Central memory CD4-positive, alpha-beta T cell (primary cell): ENCODE results near the gene VWA7.
"Not testable (repeated sequence)": the region's sequence is repeated elsewhere in the genome, so short reads cannot be mapped to it uniquely, and the experiment has no call there.

Experiments
- DNase-seq: peaks from one replicate; pipeline ENCODE4 v3.0.0; 2022

VWA7 gene

DNA sequence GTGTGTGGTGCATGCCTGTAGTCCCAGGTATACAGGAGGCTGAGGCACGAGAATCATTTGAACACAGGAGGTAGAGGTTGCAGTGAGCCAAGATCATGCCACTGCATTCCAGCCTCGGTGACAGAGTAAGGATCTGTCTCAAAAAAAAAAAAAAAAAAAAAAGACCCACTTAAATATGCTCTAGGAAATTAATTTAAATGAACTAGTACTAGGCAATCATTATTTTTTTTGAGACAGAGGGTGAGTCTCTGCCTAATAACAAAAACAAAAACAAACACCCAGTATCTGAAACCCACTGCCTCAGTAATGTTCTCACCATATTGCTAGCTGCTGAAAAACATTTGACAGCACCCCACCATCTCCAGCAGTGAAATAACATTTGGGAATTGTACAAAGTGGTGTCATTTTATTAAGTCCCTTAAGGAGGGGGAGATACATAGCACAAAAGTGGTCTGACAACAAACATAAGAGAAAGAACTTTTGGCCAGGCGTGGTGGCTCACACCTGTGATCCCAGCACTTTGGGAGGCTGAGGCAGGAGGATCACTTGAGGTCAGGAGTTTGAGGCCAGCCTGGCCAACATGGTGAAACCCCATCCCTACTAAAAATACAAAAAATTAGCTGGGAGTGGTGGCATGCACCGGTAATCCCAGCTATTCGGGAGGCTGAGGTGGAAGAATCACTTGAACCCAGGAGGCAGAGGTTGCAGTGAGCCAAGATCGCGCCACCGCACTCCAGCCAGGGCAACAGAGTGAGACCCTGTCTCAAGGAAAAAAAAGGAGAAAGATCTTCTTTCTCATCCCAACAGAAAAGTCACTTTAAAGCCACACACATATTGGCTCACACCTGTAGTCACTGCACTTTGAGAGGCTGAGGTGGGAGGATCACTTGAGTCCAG, 24.2 kb upstream of the VWA7 start:
- not testable (repeated sequence) for DNase-seq

DNA sequence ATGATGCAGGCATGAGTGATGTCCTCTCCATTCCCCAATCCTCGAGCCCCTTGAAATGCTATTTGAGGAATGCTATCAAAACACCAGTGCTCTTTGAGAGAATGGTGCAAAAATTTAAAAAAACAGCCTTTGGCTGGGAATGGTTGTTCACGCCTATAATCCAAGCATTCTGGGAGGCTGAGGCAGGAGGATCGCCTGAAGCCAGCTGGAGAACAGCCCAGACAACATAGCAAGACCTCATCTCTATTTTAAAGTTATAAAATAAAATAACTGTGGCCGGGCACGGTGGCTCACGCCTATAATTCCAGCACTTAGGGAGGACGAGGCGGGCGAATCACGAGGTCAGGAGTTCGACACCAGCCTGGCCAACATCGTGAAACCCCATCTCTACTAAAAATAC, 22.7 kb upstream of the VWA7 start:
- DNase-seq, result no peak

DNA sequence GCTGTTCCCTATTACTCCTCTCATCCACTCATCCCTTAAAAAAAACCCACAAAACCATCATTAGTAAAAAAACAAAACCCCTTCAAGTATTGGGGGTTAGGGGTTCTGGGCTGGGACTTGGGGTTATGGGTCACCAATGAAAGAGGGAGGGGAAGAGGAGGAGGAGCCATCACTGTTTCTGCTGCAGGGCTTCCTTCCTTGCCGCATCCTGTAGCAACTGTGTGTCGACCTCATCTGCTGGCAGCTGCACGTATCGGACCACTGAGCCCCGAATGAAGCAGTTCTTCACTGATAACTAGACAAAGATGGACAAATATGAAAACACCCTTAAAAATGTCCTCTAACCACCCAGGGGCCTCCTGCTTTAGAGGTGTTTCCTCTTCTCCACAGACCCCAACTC, 20.5 kb upstream of the VWA7 start:
- DNase-seq, result peak; percentile 23

DNA sequence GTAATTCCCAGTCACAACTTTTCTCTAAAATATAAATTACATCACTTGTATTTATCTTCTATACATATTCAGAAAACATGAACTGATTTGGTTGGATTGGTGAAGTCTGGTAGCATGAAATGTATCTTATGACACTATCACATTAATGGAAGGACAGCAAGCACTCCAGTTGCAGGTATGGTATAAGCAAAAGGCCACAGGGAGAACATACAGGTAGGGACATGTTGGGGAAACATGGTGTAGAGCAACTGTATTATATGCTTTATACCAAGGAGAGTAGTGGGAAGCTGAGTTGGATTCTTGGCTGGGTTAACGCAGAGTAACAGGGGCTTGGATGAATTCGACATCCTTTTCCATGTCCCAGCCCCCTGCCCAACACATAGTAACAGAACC, 19.9 kb upstream of the VWA7 start:
- no peak for DNase-seq

DNA sequence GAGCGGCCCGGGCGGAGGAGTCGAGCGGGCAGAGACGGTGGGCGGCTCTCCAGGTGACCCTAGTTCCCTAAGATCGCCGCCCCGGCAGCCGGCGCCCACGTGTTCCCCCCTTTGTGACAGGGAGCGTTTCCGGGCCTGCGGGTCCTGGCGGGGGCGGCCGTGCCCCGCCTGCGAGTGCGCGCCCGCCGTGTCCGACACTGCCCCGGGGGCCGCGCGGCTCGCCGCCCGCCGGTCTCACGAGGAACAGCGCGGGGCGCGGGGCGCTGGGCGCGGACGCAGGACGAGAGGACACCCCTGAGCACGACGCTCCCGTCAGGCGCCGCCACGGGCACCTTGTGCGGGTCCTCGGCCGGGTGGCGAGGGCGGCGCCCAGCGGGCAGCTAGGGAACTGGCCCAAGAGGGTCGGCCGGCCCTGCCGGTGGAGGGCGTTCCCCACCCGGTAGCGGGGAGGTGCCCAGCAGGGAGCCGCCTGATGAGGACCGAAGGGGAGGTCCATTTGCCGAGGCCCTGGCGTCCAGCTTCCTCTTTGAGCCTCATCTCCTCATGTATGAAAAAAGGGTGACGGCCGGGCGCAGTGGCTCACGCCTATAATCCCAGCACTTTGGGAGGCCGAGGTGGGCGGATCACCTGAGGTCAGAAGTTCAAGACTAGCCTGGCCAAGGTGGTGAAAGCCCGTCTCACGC, 18.6 kb upstream of the VWA7 start, which contains the start of gene VARS1:
VARS1 (minus strand) TSS at position 137 of the 683 bp plus-strand sequence. CDS start 535 bp downstream, outside the sequence.
- DNase-seq, result peak; percentile 81

DNA sequence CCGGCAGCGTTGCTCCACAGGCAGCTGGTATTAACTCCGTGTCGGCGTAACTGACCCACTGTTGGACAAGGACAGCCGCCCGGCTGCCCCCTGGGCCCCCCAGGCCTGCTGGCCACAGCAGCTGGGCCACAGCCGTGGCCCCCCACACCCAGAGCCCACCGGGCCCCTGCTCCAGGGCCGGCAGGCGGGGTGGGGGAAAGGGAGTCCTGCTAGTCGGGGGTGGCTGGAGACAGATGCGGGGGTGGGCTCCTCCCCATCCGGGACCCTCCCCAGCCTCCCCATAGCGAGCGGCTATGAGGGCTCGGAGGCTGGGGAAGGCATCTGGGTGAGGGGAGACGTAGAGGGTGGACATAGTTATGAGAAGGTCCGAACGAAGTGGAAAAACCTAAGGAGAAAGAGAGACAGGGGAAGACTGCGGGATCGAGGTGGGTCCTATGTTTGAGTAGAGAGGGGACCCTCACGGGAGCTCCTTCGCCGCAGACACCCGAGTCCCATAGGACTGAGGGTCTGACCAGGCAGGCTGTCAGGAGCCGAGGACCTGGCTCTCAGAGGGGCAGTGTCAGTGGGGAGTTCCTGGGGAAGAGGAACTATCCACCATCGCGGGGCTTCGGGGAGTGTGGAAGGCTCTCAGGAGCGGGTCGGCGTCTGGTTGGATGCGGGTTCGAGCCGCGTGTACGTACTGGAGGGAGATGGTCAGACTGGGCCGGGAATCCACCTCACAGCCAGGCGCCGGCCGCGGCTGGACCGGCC, 17.9 kb upstream of the VWA7 start:
- DNase-seq, result no peak

DNA sequence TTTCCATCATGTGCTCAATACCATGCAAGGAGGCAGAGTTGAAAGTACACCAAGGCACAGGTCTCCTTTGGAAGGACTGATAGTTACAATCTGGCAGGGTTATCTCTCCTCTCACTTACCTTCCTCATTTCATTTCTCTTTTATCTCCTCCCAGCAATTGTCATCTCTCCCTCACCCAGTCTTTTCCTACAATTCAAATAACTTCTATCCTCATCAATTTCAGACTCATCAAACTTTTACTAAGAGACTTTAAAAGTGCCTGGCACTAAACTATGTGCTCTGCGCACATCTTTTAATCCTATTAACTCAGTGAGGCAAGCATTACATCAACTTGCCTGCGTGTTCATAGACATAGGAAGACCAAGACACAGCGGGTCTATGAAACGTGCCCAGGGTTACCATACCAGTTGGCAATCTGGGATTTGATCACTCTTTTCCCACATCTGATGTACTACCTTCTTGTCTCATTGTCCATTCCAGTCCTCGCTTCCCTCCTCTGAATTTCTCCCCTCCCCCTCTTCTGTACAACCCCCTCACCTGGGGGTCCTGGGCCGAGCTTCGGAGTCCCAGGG, 17.3 kb upstream of the VWA7 start:
- DNase-seq, result no peak

DNA sequence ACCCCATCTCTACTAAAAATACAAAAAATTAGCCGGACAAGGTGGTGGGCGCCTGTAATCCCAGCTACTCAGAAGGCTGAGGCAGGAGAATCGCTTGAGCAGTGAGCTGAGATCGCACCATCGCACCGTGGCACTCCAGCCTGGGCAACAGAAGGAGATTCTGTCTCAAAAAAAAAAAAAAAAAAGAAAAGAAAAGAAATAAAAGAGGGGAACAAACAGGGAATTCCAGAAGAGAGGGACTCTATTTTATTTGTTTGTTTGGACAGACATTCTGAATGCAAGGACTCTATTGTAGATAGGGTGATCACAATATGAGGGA, 16.8 kb upstream of the VWA7 start:
- DNase-seq, result not testable (repeated sequence)

DNA sequence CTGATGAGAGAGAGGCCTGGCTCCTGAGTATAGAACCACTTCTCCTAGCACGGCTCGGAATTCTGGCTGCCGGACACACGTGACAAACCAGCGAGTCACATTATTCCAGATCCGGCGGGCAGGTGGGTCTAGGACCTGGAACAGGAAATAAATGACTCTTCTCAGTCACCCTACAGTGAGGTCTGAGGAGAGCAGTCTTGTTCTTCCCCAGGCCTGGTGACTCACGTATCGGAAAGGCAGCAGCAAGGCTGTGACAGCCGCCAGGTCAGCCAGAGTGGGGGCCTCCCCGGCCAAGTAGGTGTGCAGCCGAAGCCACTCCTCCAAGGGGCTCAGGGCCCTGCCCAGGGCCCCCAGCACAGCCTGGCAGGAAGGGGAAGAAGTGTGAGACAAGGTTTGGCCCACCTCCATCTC, 15.6 kb upstream of the VWA7 start:
- no peak for DNase-seq

DNA sequence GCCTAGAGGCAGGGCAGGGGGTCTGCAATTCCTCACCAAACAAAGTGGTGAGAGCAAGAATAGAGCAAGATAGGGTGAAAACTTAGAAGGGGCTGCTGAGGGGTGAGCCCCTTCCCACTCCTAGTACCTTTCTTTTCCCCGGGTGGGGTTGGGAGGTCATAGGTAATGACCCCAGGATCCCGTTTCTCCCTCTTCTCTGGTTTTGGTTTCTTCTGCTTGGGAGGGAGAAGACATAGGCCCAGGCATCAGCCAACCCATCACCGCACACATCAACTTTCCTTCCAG, 14.9 kb upstream of the VWA7 start:
- DNase-seq, result no peak

DNA sequence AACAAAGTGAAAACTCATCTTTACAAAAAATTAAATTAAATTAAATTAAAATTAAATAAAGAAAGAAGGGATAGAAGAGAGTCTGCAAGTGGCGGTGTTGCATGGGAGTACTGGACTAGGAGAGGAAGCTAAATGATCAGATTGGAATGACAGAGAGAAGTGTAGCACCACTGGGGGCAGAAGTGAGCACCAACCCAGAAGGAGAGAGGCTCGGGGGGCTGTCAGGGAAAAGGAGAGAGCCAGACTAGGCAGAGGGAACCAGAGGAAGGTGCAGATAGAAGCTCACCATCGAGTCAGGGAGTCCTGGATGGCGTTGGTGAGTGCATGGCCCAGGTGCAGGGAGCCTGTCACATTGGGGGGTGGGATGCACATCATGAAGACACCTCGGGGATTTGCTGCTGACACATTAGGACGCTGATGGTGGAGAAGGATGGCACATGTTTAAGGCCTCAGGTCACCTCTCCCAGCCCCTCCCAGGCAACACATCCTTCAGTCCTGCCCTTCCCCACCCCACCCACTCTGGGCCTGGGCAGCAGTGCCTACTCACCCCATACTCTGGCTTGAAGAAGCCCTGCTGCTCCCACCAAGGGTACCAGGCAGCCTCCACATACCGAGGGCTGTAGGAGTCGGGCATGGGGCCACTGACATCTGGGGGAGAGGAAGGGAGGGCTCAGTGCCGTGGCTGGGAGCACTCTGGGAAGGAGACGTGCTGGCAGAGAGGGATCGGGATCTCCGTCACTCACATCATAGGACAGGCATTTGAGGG, 14.4 kb upstream of the VWA7 start:
- no peak for DNase-seq

DNA sequence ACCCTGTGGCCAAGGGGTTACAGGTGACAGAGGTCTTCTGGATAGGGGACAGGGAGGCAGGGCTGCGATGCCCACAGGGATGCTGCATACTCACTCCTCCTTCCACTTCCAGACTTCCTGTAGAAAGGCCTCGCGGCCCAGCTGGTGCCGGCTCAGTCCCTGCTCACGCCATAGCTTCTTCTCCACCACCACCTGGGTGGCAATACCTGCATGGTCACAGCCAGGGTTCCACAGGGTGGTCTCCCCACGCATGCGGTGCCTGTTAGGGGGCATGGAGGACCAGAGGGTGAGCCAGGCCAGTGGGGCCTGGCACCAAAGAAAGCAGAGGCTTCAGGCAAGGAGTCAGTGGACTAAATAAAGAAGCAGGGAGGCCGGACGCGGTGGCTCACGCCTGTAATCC, 8.3 kb upstream of the VWA7 start:
- DNase-seq, result no peak

DNA sequence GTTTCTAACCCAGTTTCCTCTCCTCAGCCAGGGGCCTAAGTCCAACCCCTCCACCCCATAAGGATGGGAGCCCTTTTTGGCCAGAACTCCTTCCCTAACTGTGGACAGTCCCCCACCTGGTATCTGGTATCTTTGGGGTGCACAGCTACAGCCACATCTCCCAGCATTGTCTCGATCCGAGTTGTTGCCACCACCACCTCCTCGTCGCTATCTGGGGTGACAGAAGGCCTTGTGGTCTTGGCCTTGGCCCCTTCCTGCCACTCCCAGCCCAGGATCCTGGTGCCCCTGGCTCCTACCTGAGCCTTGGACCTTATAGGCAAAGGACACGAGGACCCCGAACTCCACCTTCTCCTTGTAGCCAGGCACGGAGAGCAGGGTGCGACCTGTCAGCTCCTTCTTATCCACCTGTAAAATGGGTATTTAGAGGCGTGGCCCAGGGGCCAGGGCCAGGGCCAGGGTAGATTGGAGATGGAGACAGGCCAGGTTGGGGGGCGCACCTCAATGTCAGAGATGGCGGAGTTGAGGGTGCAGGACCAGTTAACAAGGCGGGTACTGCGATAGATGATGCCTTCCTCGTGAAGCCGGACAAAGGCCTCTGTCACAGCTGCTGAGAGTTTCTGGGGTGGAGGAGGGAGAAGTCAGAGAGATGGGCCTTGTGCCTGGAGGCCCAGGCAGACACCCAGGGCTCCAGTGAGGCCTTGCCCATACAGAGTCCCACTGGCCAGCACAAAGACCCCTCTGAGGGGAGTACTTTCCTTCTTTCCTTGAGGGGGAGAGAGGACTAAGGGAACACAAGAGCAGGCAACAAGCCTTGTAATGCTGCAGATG, 7.2 kb upstream of the VWA7 start:
- DNase-seq, result no peak

DNA sequence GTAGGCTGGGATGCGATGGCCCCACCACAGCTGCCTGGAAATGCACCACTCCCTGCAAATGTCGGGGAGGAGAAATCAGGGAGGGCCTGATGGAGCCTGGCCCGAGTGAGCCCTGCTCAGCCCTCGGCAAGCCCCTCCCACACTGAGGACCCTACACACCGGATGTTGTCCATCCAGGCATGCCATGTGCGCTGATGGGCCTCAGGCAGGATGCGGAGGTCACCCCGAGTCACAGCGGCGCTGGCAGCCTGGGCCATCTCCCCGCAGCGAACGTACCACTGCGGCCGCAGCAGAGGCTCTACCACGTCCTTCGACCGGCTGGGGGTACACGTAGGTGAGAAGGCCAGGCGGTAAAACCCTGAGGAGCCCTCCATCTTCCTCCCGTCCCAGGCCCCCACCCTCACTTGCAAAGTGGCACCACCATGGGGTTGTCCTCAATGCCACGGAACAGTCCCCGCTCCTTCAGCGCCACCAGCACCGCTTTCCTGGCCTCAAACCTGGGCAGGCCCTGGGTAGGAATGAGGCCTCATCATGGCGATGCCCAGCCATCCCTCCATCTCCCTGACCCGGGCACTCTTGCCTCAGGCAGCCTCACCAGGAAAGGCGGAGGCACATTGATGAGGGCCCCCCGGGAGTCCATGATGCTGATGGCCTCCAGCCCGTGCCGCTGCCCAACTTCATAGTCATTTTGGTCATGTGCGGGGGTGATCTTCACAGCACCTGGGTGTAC, 5.2 kb upstream of the VWA7 start:
- DNase-seq, result no peak

DNA sequence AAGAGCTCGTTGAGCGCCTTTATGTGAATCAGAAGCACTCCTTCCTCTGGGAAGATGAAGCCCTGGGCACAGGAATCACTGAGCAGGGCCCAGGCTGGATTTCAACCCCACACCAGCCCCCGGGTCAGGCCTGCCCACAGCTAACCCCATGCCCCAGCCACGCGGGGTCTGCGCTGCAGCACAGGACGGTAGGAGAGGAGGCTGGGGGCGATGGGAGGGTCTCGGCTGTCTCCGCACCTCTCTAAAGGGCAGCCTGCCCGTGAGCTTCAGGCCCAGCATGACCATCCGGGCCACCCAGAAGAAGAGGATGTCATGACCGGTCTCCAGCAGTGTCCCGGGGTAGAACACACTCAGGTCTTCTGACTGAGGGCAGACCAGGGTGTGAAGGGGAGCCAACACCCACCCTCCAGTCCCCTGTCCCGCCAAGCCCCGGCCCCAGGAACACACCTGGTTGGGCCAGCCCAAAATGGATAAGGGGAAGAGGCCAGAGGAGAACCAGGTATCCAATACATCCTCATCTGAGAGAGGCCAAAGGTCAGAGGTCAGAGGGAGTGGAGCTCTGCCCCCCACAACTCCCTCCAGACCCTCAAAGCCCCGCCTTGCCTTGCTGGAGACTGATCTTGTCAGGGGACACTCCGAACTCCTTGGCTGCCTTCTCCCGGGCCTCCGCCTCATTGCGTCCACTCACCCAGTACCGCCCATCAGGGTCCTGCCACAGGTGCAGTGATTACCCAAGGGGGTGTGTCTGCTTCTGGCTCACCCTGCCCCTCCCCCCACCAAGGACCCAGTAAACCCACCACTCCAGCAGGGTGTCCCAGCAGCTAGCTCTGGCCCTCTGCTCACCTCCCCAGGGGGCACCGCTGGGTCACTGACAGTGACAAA, 4.4 kb upstream of the VWA7 start:
- no peak for DNase-seq

DNA sequence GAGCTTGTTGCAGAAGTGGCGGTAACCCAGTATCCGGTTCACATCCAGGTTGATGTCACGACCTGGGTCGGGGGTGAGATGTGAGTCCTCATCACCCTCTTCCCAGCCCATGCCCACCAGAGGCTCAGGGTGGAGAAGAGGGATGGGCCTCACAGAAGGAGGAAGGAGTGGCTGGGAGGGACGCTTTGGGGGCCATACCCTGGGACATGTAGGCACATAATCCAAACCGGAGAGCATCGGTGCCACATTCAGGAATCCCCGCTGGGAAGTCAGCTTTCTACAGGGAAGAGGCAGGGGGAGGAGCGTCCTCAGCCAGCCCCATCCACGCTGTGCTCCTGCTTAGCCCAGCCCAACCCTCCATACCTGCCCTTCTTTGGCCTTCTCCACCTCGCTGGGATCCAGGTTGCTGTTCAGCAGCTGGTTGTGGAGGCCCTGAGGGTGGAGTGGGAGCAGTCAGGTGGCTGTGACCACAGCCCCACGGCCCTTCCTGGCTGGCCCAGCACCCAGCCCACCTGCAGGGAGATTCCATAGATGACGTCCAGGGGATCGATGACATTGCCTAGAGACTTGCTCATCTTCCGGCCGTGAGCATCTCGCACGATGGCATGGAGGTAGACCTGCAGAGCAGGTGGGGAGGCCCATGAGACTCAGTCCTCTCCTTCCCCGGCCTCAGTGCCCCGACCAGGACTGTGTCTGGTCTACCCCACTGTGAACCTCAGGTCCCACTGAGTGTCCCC, 3.5 kb upstream of the VWA7 start:
- DNase-seq, result no peak

DNA sequence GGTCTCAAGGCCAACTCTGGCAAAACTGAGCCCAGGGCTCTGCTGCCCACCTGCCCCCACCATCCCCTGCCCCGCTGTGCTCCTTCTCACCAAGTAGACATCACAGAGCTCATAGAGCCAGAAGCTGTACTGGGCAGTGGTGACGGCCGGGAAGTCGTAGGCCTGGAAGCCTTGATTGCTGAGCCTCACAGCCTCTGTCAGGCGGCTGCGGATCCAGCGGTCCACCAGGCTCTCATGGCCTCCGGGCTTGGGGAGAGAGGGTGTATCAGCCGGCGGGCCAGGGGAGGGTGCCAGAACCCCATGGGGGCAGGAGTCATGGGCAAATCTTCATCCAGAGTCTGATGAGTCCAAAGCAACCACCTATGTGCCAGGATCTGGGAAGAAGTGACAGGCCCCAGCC, 2.8 kb upstream of the VWA7 start:
- no peak for DNase-seq

DNA sequence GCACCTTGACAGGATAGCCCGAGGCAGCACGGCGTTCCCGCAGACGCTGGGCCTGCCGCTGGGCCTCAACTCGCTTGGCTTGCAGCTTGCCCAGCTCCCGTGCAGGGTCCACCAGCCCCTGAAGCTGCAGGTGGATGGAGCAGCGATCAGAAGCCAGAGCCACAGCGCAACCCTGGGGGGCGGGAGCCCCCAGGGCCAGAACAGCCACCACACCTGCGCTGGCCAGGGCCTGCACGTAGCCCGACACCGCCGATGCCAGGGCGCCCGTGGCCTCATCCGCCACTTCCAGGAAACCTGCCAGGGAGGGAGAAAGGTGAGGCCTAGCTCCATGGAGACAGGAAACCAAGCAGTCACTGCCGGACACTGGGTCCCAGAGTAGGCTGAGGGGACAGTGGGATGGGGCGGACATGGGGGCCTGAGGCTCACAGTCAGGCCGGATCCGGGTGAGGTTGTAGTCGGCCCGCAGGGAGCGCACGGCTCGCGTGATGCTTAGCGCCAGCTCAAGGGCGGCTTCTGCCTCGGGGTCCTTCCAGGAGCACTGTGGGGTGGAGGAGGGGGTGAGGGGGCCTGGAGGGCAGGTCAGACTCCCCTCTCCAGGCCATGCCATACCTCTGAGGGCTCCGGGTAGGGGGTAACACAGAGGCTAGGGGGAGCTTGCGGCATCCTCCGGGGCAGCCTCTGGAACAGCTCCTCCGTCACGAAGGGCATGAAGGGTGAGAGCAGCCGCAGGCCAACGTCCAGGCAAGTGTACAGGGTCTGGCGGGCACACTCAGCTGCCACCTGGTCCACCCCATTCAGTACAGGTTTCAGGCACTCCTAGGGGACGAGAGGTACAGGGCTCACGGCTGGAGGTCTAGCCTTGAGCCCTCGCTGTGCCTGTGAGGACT, 2.1 kb upstream of the VWA7 start:
- DNase-seq, result no peak
